WTC11 (cell line): Measurements from ENCODE around the gene ARHGAP40. TPM values are rescaled to one million over a fixed set of nuclear protein-coding genes. Genes with fewer than 3 reads are reported as not detected.

Experiments used
- ATAC-seq: fragments of 200-7000 bp; cut with Tn5 transposase; 2 replicates; pipeline ENCODE4 v1.10.0; 2021; ENCODE audit warnings: mild to moderate bottlenecking, moderate library complexity
- CTCF ChIA-PET: fragments of 300-600 bp; sonication (Branson Sonifier 250); formaldehyde crosslinking; loops from one replicate; lab custom pipeline; 2021; ENCODE audit warnings: antibody characterized with exemption; lab: Charles Lee
- POLR2A ChIA-PET: fragments of 350-600 bp; sonication (Branson Sonifier 250); formaldehyde crosslinking; loops from one replicate; lab custom pipeline; 2021; ENCODE audit warnings: antibody characterized with exemption; lab: Charles Lee
- DNase-seq: peaks from one replicate; pipeline ENCODE4 v3.0.0; 2021; ENCODE audit warnings: low spot score
- H3K27ac Mint-ChIP-seq: 2 replicates; pipeline ENCODE4 v1.8.0; 2021; ENCODE audit warnings: mixed read lengths
- H3K27me3 Mint-ChIP-seq: 2 replicates; pipeline ENCODE4 v1.8.0; 2021; ENCODE audit warnings: low read depth, mild to moderate bottlenecking, moderate library complexity, mixed read lengths
- H3K36me3 Mint-ChIP-seq: 2 replicates; pipeline ENCODE4 v1.8.0; 2021; ENCODE audit warnings: mixed read lengths
- H3K4me1 Mint-ChIP-seq: 2 replicates; pipeline ENCODE4 v1.8.0; 2022; ENCODE audit warnings: mixed read lengths
- H3K4me3 Mint-ChIP-seq: 2 replicates; pipeline ENCODE4 v1.8.0; 2021; ENCODE audit warnings: mild to moderate bottlenecking, moderate library complexity, mixed read lengths
- H3K9me3 Mint-ChIP-seq: 2 replicates; pipeline ENCODE4 v1.8.0; 2021; ENCODE audit warnings: mixed read lengths
- ARID4B ChIP-seq: sonication (generic); formaldehyde crosslinking; IDR thresholded peaks from 2 replicates; pipeline ENCODE4 v1.8.0; 2023; ENCODE audit warnings: missing genetic modification reagents, mild to moderate bottlenecking, borderline replicate concordance
- ATF3 ChIP-seq: sonication (generic); formaldehyde crosslinking; conservative IDR thresholded peaks from 2 replicates; pipeline ENCODE4 v1.8.1; 2022; ENCODE audit warnings: mild to moderate bottlenecking, missing genetic modification reagents
- ERG ChIP-seq: fragments of 250-450 bp; sonication (Bioruptor Pico); IDR thresholded peaks from 2 replicates; pipeline ENCODE4 v1.8.0; 2021; ENCODE audit warnings: mild to moderate bottlenecking
- GABPB1 ChIP-seq: sonication (generic); formaldehyde crosslinking; IDR thresholded peaks from 2 replicates; pipeline ENCODE4 v1.8.1; 2023; ENCODE audit warnings: mild to moderate bottlenecking, missing genetic modification reagents
- GTF2I ChIP-seq: fragments of 250-450 bp; sonication (Bioruptor Pico); conservative IDR thresholded peaks from 2 replicates; pipeline ENCODE4 v1.4.0; 2021; ENCODE audit warnings: mild to moderate bottlenecking
- IRF2 ChIP-seq: sonication (generic); formaldehyde crosslinking; IDR thresholded peaks from 2 replicates; pipeline ENCODE4 v1.8.0; 2022; ENCODE audit warnings: low read depth, missing genetic modification reagents, borderline replicate concordance
- MLX ChIP-seq: sonication (generic); formaldehyde crosslinking; IDR thresholded peaks from 2 replicates; pipeline ENCODE4 v1.8.1; 2023; ENCODE audit warnings: mild to moderate bottlenecking, missing genetic modification reagents, moderate library complexity
- SMAD4 ChIP-seq: sonication (generic); formaldehyde crosslinking; IDR thresholded peaks from 2 replicates; pipeline ENCODE4 v1.8.0; 2022; ENCODE audit warnings: mild to moderate bottlenecking, missing genetic modification reagents
- SP1 ChIP-seq: sonication (generic); formaldehyde crosslinking; conservative IDR thresholded peaks from 2 replicates; pipeline ENCODE4 v1.8.1; 2022; ENCODE audit warnings: missing genetic modification reagents
- TP53 ChIP-seq: sonication (generic); formaldehyde crosslinking; IDR thresholded peaks from 2 replicates; pipeline ENCODE4 v1.8.1; 2023; ENCODE audit warnings: mild to moderate bottlenecking, missing genetic modification reagents
- ZMAT4 ChIP-seq: fragments of 250-450 bp; sonication (Bioruptor Pico); IDR thresholded peaks from 2 replicates; pipeline ENCODE4 v1.9.0; 2021; ENCODE audit warnings: mild to moderate bottlenecking
- ZNF121 ChIP-seq: sonication (generic); formaldehyde crosslinking; IDR thresholded peaks from 2 replicates; pipeline ENCODE4 v1.8.0; 2023; ENCODE audit warnings: missing genetic modification reagents
- ZNF232 ChIP-seq: sonication (generic); formaldehyde crosslinking; IDR thresholded peaks from 2 replicates; pipeline ENCODE4 v1.8.0; 2022; ENCODE audit warnings: mild to moderate bottlenecking, missing genetic modification reagents
- ZNF512 ChIP-seq: sonication (generic); formaldehyde crosslinking; IDR thresholded peaks from 2 replicates; pipeline ENCODE4 v1.8.1; 2022; ENCODE audit warnings: missing genetic modification reagents, borderline replicate concordance
- total RNA-seq: library from RNA; stranded (reverse); gene quantifications from 3 replicates; pipeline ENCODE4 v1.2.3, GENCODE V29; 2021

Gene ARHGAP40
- total RNA-seq, 1 experiment from 2014 or later, result 0.72 TPM

- DNase-seq, result no peak
- H3K36me3 Mint-ChIP-seq, result no peaks in the 10 kb centered on the region
- POLR2A ChIA-PET, result no interaction called here
- no peak for TF ChIP-seq GTF2I (CRISPR knock-in tag)
- no peak for TF ChIP-seq IRF2 (CRISPR knock-in tag)
- no peak for TF ChIP-seq ERG (CRISPR knock-in tag)
- TF ChIP-seq MLX (CRISPR knock-in tag), result no peak
- TF ChIP-seq ZMAT4, result no peak
- TF ChIP-seq ZNF512 (CRISPR knock-in tag), result no peak
- TF ChIP-seq ZNF121 (CRISPR knock-in tag), result no peak
- TF ChIP-seq TP53 (CRISPR knock-in tag), result no peak
- TF ChIP-seq, all 79 proteins: peak for 0
- H3K9me3 Mint-ChIP-seq, result peaks cover 12% of the 10 kb centered on the region
- no peak overlapping the region for H3K4me3 Mint-ChIP-seq
- H3K27ac Mint-ChIP-seq, result no peak overlapping the region
- CTCF ChIA-PET, result interaction anchor here (2.6 kb wide), 1 partner anchor 60 kb away, joined by 17 read pairs; the partner anchor contains the start of gene SLC32A1
- H3K27me3 Mint-ChIP-seq, result peaks cover 41% of the 10 kb centered on the region
- ATAC-seq, result no peak
- peaks cover 9% of the 10 kb centered on the region for H3K4me1 Mint-ChIP-seq
Observed at GRCh38 chr20:38665094-38665493, 63.5 kb downstream of the ARHGAP40 start.

GRCh38 chr20:38665506-38666285, 64.1 kb downstream of the ARHGAP40 start:
- ChIA-PET POLR2A (no interaction called here), CTCF (interaction anchor here (1.0 to 2.6 kb wide), 4 partner anchors 9 to 59 kb away, joined by 3 to 17 read pairs (median 4); partner anchors contain the start of gene SLC32A1)
- ATAC-seq, result no peak
- peaks cover 12% of the 10 kb centered on the region for H3K9me3 Mint-ChIP-seq
- TF ChIP-seq SP1, result no peak
- TF ChIP-seq ARID4B (CRISPR knock-in tag), result no peak
- H3K27me3 Mint-ChIP-seq, result peaks cover 46% of the 10 kb centered on the region
- peaks cover 14% of the 10 kb centered on the region for H3K4me1 Mint-ChIP-seq
- H3K36me3 Mint-ChIP-seq, result no peaks in the 10 kb centered on the region
- H3K27ac Mint-ChIP-seq, result no peak overlapping the region
- no peak for DNase-seq
- no peak overlapping the region for H3K4me3 Mint-ChIP-seq

GRCh38 chr20:38667417-38667956, 65.9 kb downstream of the ARHGAP40 start:
- Mint-ChIP-seq H3K4me1 (peaks cover 30% of the 10 kb centered on the region), H3K27me3 (peaks cover 59% of the 10 kb centered on the region), H3K36me3 (no peaks in the 10 kb centered on the region), H3K4me3 (no peak overlapping the region), H3K9me3 (peaks cover 12% of the 10 kb centered on the region), H3K27ac (no peak overlapping the region)
- TF ChIP-seq ZNF232 (CRISPR knock-in tag) (no peak), TP53 (CRISPR knock-in tag) (no peak), ATF3 (no peak), GABPB1 (CRISPR knock-in tag) (peak; percentile 25; the same call in 1 of the 2 replicates), SMAD4 (CRISPR knock-in tag) (no peak)
- no peak for ATAC-seq
- POLR2A ChIA-PET, result interaction anchor here (0.7 kb wide), 1 partner anchor 151 kb away, joined by 4 read pairs; no protein-coding TSS in a partner anchor
- DNase-seq, result no peak
- CTCF ChIA-PET, result interaction anchor here (1.5 kb wide), 1 partner anchor 9 kb away, joined by 9 read pairs; no protein-coding TSS in a partner anchor
